Memory B cell (primary cell): ENCODE data around the gene ATP8B3.

Experiments
- ATAC-seq: fragments of 150-1000 bp; cut with Tn5 transposase; 2 replicates; pipeline ENCODE4 v1.10.0; 2021; ENCODE audit warnings: low read depth, mild to moderate bottlenecking, moderate library complexity
- DNase-seq, 2 donors: peaks; one replicate each; pipeline ENCODE4 v3.0.0; 2022; ENCODE audit warnings: low spot score in 2 of 2
- H3K27ac Mint-ChIP-seq: one replicate; pipeline ENCODE4 v1.8.0; 2022; ENCODE audit warnings: mild to moderate bottlenecking, moderate library complexity, mixed read lengths
- H3K27me3 Mint-ChIP-seq: one replicate; pipeline ENCODE4 v1.8.0; 2022; ENCODE audit warnings: mixed read lengths
- H3K36me3 Mint-ChIP-seq: one replicate; pipeline ENCODE4 v1.8.0; 2022; ENCODE audit warnings: mild to moderate bottlenecking, mixed read lengths
- H3K4me1 Mint-ChIP-seq: one replicate; pipeline ENCODE4 v1.8.0; 2022; ENCODE audit warnings: mixed read lengths
- H3K4me3 Mint-ChIP-seq: one replicate; pipeline ENCODE4 v1.8.0; 2022; ENCODE audit warnings: mild to moderate bottlenecking, moderate library complexity, mixed read lengths
- H3K9me3 Mint-ChIP-seq: one replicate; pipeline ENCODE4 v1.8.0; 2022; ENCODE audit warnings: mixed read lengths

Gene ATP8B3

DNA sequence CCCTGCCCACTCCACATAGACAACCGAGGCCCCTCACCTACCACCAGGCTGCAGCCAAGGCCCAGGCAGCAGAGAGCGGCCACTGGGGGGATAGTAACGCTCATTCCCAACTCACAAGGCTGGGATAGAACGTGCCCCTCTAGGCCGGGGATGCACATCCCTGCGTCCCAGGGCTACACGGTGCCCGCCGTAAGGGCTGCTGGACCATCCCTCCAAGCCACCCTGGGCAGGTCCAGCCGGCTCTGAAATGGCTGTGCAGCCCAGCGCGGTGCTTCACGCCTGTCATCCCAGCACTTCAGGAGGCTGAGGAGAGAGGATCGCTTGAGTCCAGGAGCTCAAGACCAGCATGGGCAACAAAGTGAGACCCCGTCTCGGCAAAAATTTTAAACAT lies 33.0 kb upstream of the ATP8B3 start:
- no peak for DNase-seq
- peaks cover 3% of the 10 kb centered on the region for H3K36me3 Mint-ChIP-seq
- peaks cover 34% of the 10 kb centered on the region for H3K4me1 Mint-ChIP-seq
- no peak overlapping the region for H3K27ac Mint-ChIP-seq
- H3K27me3 Mint-ChIP-seq, result no peaks in the 10 kb centered on the region
- ATAC-seq, result no peak
- no peaks in the 10 kb centered on the region for H3K9me3 Mint-ChIP-seq
- no peak overlapping the region for H3K4me3 Mint-ChIP-seq

DNA sequence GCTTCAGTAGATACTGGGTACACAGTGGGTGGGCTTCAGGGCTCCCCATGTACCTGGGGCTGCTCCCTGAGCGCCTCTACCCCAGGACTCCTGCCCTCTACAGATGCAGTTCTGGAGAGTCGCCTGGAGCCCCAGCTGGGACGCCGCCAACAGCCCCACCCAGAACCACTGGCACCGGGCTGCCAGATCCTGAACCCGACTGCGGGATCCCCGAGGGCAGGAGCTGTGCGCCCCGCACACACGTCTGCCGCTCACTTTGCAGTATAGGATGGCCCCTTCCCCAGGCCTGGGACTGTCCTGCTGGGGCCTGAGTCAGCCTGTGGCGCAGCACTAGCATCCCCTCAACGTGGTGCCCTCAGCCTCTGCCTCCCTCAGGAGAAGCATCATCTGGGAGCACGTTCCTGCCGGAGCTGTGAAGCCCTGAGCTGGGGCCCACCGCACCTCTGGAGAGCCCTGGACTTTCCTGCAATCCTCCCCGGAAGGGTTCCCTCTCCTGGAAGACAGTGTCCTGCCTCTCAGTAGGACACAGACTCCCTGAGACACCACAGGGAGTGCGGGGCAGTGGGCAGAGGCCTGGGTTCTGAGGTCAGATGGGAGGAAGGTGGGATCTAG lies 32.5 kb upstream of the ATP8B3 start:
- Mint-ChIP-seq H3K4me3 (no peak overlapping the region), H3K27ac (no peak overlapping the region), H3K9me3 (no peaks in the 10 kb centered on the region), H3K27me3 (no peaks in the 10 kb centered on the region), H3K36me3 (peaks cover 4% of the 10 kb centered on the region), H3K4me1 (peaks cover 35% of the 10 kb centered on the region)
- DNase-seq (no peak), ATAC-seq (no peak)

DNA sequence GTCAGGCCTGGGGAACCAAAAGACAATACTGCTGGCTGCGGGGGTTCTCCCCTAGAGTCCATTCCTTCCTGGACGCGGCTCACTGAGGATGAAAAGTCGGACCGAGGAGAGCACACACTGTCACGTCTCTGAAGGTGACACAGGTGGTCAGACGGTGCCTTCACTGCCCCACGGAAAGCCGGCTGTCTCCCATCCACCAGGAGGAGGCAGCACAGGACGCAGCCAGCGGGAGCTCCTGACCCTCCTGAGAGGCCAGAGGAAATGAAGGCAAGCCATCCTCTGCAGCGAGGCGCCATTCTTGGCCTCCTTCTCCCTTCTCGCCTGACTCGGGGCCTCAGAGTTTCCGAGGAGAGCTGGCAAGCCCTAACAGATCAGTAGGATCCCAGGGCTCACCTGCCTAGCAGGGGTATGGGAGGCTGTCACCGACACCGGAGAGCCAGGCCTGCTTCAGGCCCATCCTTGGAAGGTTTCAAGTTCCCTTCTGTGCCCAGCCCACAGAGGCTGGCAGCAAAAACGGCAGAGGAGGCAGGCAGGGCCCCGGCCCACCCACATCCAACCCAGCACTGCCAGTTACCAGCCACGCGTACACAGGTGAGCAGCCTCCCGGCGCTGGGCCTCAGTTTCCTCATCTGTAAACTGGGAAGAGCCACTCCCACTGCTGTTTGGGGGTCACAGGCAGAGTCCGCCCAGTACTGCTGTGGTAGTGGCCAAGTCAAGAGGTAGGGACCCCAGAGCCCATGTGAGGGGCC lies 31.7 kb upstream of the ATP8B3 start:
- no peak overlapping the region for H3K27ac Mint-ChIP-seq
- peaks cover 35% of the 10 kb centered on the region for H3K4me1 Mint-ChIP-seq
- no peaks in the 10 kb centered on the region for H3K9me3 Mint-ChIP-seq
- DNase-seq, result no peak
- no peak overlapping the region for H3K4me3 Mint-ChIP-seq
- peaks cover 5% of the 10 kb centered on the region for H3K36me3 Mint-ChIP-seq
- H3K27me3 Mint-ChIP-seq, result no peaks in the 10 kb centered on the region
- ATAC-seq, result no peak

DNA sequence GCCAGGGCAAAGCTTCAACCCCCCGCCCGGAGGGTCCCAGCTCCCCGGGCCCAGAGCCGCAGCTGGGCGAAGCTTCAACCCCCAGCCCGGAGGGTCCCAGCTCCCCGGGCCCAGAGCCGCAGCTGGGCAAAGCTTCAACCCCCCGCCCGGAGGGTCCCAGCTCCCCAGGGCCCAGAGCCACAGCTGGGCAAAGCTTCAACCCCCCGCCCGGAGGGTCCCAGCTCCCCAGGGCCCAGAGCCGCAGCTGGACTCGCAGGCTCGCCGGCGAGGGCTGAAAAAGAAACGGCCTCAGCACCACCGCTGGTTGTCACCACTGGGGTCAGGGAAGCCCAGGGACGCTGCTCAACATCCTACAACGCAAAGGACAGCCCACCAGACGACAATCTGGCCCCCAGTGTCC lies 31.0 kb upstream of the ATP8B3 start:
- ATAC-seq (no peak), DNase-seq (no peak)
- Mint-ChIP-seq H3K27me3 (no peaks in the 10 kb centered on the region), H3K36me3 (peaks cover 5% of the 10 kb centered on the region), H3K4me3 (no peak overlapping the region), H3K4me1 (peaks cover 35% of the 10 kb centered on the region), H3K9me3 (no peaks in the 10 kb centered on the region), H3K27ac (no peak overlapping the region)

DNA sequence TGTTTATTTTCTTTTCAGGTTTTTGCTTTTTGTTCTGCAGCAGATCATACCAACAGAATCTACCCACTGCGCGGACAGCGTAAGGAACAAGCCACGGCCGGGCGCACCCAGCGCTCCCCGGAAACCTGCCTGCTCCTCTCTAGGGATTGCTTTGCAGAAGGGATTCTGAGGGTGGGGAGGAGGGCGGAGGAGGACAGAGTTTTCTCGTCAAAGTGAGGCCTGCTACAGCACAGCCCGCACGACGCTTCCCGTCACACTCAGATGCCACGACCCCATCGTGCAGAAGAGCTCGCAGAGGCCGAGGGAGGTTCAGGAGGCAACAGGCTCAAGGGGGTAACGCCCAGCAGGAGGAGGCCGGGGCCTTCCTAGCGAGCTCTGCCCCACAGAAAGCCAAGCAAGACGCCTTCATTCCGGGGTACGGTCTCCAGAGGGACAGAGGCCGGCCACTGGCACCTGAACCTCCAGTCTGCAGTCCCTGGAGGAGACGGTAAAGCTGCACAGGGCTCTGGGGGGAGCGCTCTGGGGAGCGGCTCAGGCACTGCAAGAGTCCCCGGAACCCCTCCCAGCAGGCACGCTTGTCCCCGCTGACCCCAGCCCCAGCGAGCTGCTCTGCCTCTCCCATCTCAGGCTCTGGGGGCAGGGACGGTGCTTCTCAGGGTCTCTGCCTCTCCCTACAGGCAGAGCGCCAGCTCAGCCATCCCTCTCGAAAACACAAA lies 29.3 kb upstream of the ATP8B3 start:
- no peak for ATAC-seq
- no peaks in the 10 kb centered on the region for H3K27me3 Mint-ChIP-seq
- no peak overlapping the region for H3K4me3 Mint-ChIP-seq
- H3K9me3 Mint-ChIP-seq, result no peaks in the 10 kb centered on the region
- no peak for DNase-seq
- H3K27ac Mint-ChIP-seq, result peak overlapping the region; percentile 35
- peaks cover 33% of the 10 kb centered on the region for H3K4me1 Mint-ChIP-seq
- H3K36me3 Mint-ChIP-seq, result peaks cover 5% of the 10 kb centered on the region

DNA sequence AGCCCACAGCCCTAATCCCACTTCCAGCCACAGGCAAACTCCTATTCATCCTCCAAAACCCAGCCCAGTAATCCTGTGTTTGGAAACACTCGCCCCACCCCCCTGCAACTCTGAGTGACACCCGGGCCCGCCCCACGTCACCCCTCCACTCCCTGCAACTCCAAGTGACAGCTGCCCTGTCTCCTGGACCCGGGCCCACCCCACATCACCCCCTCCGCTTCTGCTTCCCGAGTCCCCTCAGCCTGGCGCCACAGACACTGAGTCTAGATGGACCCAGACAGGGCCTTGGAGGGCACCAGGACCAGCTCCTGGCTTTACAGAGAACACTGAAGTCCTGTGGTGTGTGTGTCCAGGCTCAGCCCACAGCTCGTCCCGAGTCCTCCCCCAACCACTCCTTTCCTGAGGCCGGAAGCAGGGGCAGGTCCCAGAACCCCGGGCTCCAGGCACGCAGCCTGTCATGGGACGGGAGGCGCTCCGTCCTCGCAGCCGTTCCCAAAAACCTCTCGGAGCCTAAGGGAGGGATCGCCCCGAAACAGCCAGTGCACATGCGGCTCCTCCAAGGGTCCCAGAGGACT lies 28.6 kb upstream of the ATP8B3 start:
- no peaks in the 10 kb centered on the region for H3K9me3 Mint-ChIP-seq
- H3K27ac Mint-ChIP-seq, result peak overlapping the region; percentile 24
- H3K36me3 Mint-ChIP-seq, result peaks cover 5% of the 10 kb centered on the region
- no peak for DNase-seq
- no peaks in the 10 kb centered on the region for H3K27me3 Mint-ChIP-seq
- H3K4me3 Mint-ChIP-seq, result no peak overlapping the region
- no peak for ATAC-seq
- H3K4me1 Mint-ChIP-seq, result peaks cover 29% of the 10 kb centered on the region

DNA sequence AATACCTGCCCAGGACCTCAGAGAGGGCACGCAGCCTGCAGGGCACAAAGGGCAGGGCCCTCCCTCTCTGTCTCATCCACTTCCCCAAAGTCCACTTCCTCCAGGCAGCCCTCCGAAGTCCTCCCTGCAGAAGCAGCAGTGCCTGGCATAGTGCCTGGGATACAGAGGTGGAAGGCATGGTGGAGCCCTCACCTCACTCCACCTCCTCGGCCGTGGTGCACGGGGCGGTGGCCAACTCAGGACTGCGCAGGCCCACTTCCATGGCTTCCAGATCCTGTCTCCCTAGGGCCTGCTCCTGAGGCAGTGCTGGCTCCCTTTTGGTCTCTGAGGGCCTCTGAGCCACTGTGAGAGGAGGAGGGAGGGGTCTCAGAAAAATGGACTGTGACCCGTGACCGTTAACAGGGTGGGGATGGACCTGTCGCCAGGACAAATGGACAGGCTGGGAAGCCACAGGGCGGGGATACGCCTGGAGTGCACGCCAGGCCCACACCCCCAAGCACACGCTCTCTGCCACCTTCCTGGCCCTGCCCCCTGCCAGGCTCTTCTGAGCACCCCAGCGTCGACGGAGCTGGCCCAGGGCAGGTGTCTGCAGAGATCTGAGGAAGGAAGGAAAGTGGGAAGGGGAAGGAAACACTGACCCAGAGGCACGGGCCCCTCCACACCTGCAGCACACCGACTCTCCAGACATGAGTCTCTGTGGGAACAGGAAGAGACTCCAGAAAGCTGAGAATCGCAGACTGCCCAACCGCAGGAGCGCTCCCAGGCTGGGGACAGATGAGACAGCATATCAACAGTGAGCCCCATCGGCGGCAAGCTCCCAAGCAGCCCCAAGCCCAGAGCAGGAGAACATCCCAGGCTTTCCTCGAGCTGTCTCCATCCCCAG lies 27.8 kb upstream of the ATP8B3 start:
- Mint-ChIP-seq H3K4me3 (no peak overlapping the region), H3K36me3 (peaks cover 4% of the 10 kb centered on the region), H3K4me1 (peaks cover 28% of the 10 kb centered on the region), H3K27ac (peak overlapping the region; percentile 24), H3K9me3 (no peaks in the 10 kb centered on the region), H3K27me3 (no peaks in the 10 kb centered on the region)
- DNase-seq, result no peak
- no peak for ATAC-seq

DNA sequence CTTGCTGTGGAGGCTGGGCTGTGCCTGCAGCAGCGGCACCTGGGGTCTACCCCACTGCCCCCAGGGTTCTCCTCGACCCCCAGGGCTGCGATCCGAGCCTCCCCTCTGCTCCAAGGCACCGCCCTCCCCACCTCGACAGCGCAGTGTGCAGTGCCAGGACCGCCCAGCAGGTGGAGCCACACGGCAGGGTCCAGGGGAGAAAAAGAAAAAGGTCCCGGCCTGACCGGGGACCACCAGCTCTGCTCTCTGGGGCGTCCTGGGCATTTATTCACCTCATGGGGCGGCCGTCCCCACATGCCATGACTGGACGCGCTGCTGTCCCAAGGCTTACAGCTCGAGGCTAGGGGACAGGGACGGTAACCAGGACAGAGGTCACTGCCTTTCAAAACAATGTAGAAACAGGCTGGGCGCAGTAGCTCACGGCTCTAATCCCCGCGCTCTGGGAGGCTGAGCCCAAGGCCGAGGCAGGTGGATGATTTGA lies 25.6 kb upstream of the ATP8B3 start:
- peaks cover 25% of the 10 kb centered on the region for H3K4me1 Mint-ChIP-seq
- DNase-seq (peak; percentile 67 to 82), ATAC-seq (peak; percentile 71)
- no peaks in the 10 kb centered on the region for H3K27me3 Mint-ChIP-seq
- H3K4me3 Mint-ChIP-seq, result no peak overlapping the region
- H3K27ac Mint-ChIP-seq, result no peak overlapping the region
- peaks cover 3% of the 10 kb centered on the region for H3K36me3 Mint-ChIP-seq
- H3K9me3 Mint-ChIP-seq, result no peaks in the 10 kb centered on the region

DNA sequence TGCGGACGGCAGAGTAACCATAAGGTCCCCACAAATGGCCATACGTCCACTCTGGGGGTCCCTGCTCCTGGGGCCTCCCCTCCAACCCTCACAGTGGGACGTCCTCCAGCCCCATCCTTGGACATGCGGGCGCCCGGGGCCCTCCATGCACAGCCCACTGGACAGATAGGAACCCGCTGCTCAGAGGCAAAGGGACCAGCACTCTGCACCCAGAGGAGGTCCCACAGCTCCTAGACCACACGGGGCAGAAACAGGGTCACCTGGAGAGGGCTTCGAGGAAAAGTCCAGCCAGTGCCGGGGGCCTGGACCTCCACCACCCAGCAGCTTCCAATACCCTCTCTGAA lies 25.1 kb upstream of the ATP8B3 start:
- ATAC-seq (no peak), DNase-seq (no peak)
- Mint-ChIP-seq H3K9me3 (no peaks in the 10 kb centered on the region), H3K36me3 (peaks cover 3% of the 10 kb centered on the region), H3K4me3 (no peak overlapping the region), H3K27me3 (no peaks in the 10 kb centered on the region), H3K4me1 (peaks cover 25% of the 10 kb centered on the region), H3K27ac (no peak overlapping the region)

DNA sequence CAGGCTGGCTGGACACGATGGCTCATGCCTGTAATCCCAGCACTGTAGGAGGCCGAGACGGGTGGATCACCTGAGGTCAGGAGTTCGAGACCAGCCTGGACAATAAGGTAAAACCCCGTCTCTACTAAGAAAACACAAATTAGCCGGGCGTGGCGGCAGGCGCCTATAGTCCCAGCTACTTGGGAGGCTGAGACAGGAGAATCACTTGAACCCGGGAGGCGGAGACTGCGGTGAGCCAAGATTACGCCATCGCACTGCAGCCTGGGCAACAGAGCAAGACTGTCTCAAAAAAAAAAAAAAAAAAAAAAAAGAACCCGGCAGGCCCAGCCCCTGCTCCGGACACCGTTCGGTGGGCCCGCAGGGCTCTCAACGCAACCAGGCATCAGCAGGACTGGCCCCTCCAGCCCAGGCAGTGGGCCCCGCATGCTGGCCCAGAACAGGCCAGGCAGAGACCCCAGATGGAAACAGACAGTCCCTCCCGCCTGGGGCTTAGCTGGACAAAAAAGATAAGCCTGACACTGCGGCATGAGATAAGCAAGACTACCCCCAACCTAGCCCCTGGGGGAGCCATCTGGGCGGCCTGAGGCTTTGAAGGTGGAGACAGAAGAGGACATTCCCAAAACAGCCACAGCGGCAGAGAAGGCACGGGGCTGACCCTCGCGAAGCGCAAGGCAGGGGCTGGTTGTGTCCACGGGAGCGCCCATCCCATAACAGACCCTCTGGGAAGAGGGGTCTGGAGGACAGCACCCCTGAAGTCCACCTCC lies 24.6 kb upstream of the ATP8B3 start:
- no peaks in the 10 kb centered on the region for H3K9me3 Mint-ChIP-seq
- no peaks in the 10 kb centered on the region for H3K27me3 Mint-ChIP-seq
- peaks cover 3% of the 10 kb centered on the region for H3K36me3 Mint-ChIP-seq
- no peak overlapping the region for H3K27ac Mint-ChIP-seq
- no peak for DNase-seq
- peaks cover 25% of the 10 kb centered on the region for H3K4me1 Mint-ChIP-seq
- H3K4me3 Mint-ChIP-seq, result no peak overlapping the region
- ATAC-seq, result no peak

DNA sequence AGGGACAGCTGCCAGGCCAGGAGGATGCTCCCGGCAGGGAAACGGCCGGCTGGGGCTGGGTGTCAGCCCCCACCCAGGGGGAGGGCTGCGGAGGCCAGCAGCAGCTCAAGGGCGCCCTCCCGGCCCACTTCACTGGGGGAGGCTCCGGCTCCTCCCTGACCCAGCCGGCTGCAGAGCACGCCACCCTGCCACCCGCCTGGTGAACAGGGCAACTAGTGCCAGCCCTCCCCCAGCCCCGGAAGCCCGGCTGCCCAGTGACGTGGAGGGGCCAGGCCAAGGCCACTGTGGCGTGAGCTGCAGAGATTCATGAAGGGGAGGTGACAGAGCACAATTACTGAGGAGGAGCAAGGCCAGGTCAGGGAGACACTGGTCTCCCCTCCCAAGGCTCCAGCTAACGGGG lies 21.5 kb upstream of the ATP8B3 start:
- H3K27me3 Mint-ChIP-seq, result no peaks in the 10 kb centered on the region
- no peaks in the 10 kb centered on the region for H3K9me3 Mint-ChIP-seq
- peak overlapping the region; percentile 31 for H3K27ac Mint-ChIP-seq
- H3K4me3 Mint-ChIP-seq, result no peak overlapping the region
- H3K4me1 Mint-ChIP-seq, result peaks cover 7% of the 10 kb centered on the region
- no peak for ATAC-seq
- H3K36me3 Mint-ChIP-seq, result peaks cover 4% of the 10 kb centered on the region
- DNase-seq, result no peak

DNA sequence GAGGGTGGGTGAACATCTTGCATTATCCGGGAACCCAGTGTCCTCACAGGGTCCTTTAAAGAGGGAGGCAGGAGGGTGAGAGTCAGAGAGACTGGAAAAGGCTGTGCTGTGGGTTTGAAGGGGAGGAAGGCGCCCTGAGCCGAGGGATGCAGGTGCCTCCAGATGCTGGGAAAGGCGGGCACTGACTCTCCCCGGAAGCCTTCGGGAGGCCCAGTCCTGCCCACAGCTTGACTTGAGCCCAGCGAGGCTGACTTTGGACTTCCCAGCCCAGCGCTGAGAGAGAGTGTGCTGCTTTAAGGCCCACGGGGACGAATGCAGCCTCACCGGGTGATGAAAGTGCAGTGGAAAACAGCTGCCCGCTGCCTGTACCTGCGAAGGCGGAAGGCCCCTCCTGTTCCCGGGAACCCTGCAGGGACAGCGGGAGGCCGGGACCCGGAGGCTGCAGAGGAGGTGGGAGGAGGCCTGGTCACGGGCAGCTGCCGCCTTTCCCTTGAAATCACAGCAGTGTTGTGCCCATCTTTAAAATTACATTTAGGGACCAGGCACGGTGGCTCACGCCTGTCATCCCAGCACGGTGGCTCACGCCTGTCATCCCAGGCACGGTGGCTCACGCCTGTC lies 20.1 kb upstream of the ATP8B3 start:
- Mint-ChIP-seq H3K27ac (no peak overlapping the region), H3K4me1 (peaks cover 5% of the 10 kb centered on the region)

DNA sequence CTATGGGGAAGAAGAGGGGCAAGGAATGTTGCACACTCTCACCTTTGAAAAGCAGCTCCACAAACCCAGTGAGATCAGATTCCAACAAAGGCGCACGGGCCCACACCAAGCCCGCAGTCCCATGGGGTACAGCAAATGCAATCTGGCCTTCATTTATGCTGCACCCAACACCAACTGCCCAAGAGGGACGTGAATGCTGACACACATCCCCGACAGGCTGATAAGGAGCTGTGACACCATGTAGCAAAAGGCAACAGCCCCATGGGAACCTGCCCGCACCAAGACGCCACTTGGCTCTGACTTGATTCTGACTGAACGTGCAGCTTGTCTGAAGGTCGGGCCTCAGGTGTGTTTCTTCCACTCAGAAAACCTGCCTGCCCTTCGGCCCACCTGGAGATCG lies 18.9 kb upstream of the ATP8B3 start:
- ATAC-seq (no peak), DNase-seq (no peak)
- Mint-ChIP-seq H3K4me1 (peaks cover 3% of the 10 kb centered on the region), H3K27ac (no peak overlapping the region), H3K4me3 (no peak overlapping the region), H3K9me3 (no peaks in the 10 kb centered on the region), H3K36me3 (peaks cover 7% of the 10 kb centered on the region), H3K27me3 (no peaks in the 10 kb centered on the region)

More for the DNA sequence above, 20.1 kb upstream of the ATP8B3 start:
- DNase-seq (no peak), ATAC-seq (no peak)
- peaks cover 4% of the 10 kb centered on the region for H3K36me3 Mint-ChIP-seq
- no peaks in the 10 kb centered on the region for H3K9me3 Mint-ChIP-seq
- no peaks in the 10 kb centered on the region for H3K27me3 Mint-ChIP-seq
- H3K4me3 Mint-ChIP-seq, result no peak overlapping the region
